ENCODE measurements around the gene JAKMIP3.

- TF ChIP-seq POLR2A (IDR thresholded peaks at IDR 0.05), result no peak
- TF ChIP-seq CTCF (IDR thresholded peaks at IDR 0.05), result no peak
- TF ChIP-seq POLR2AphosphoS5 (IDR thresholded peaks at IDR 0.05), result no peak
Measured at GRCh38 chr10:132099389-132100090, 33.8 kb downstream of the JAKMIP3 start.
